Measurements from ENCODE around the gene GCH1.
"Not testable (repeated sequence)": the region's sequence is repeated elsewhere in the genome, so short reads cannot be mapped to it uniquely, and the experiment has no call there.

Gene GCH1

GRCh38 chr14:54816450-54816849, 86.2 kb downstream of the GCH1 start:
- no peak for DNase-seq

GRCh38 chr14:54815515-54815914, 87.1 kb downstream of the GCH1 start:
- DNase-seq, result no peak

GRCh38 chr14:54815016-54815415, 87.6 kb downstream of the GCH1 start:
- DNase-seq, result no peak

GRCh38 chr14:54814076-54814475, 88.5 kb downstream of the GCH1 start:
- no peak for DNase-seq

GRCh38 chr14:54813081-54813480, 89.5 kb downstream of the GCH1 start:
- DNase-seq, result no peak

GRCh38 chr14:54812617-54813016, 90.0 kb downstream of the GCH1 start:
- no peak for DNase-seq

- no peak for DNase-seq
Measured at GRCh38 chr14:54809767-54810166, 92.9 kb downstream of the GCH1 start.

- no peak for DNase-seq
Measured at GRCh38 chr14:54808326-54809161, 94.1 kb downstream of the GCH1 start.

GRCh38 chr14:54807881-54808280, 94.7 kb downstream of the GCH1 start:
- no peak for DNase-seq

GRCh38 chr14:54807428-54807827, 95.2 kb downstream of the GCH1 start:
- no peak for DNase-seq

- DNase-seq, result no peak
Measured at GRCh38 chr14:54806616-54807015, 96.0 kb downstream of the GCH1 start.

GRCh38 chr14:54805445-54806322, 96.9 kb downstream of the GCH1 start:
- peak; percentile 76 for DNase-seq

GRCh38 chr14:54805070-54805444, 97.6 kb downstream of the GCH1 start:
- DNase-seq, result no peak

GRCh38 chr14:54804538-54805041, 98.0 kb downstream of the GCH1 start:
- DNase-seq, result no peak

- no peak for DNase-seq
Measured at GRCh38 chr14:54803926-54804537, 98.6 kb downstream of the GCH1 start.

GRCh38 chr14:54803396-54803795, 99.2 kb downstream of the GCH1 start:
- DNase-seq, result no peak

GRCh38 chr14:54801482-54801881, 101.1 kb downstream of the GCH1 start:
- not testable (repeated sequence) for DNase-seq

GRCh38 chr14:54798465-54799124, 104.0 kb downstream of the GCH1 start:
- DNase-seq, result no peak

- DNase-seq, result no peak
Measured at GRCh38 chr14:54797986-54798385, 104.6 kb downstream of the GCH1 start.

GRCh38 chr14:54797556-54797955, 105.1 kb downstream of the GCH1 start:
- DNase-seq, result no peak

GRCh38 chr14:54796961-54797360, 105.7 kb downstream of the GCH1 start:
- DNase-seq, result no peak

GRCh38 chr14:54794796-54795195, 107.8 kb downstream of the GCH1 start:
- DNase-seq, result no peak

- DNase-seq, result no peak
Measured at GRCh38 chr14:54794159-54794558, 108.5 kb downstream of the GCH1 start.

All from T1000 (cell line).